Activated CD4-positive, alpha-beta T cell treated with anti-CD3 and anti-CD28 coated beads, Interleukin-2, amount 50 U/mL, for 16 hours (primary cell): ENCODE data around the gene CSRP2.

Experiments
- DNase-seq: peaks from one replicate; pipeline ENCODE4 v3.0.0-alpha.2; 2020

The CSRP2 gene

GRCh38 chr12:76890151-76891143 lies 11.6 kb upstream of the CSRP2 start:
- no peak for DNase-seq

DNA sequence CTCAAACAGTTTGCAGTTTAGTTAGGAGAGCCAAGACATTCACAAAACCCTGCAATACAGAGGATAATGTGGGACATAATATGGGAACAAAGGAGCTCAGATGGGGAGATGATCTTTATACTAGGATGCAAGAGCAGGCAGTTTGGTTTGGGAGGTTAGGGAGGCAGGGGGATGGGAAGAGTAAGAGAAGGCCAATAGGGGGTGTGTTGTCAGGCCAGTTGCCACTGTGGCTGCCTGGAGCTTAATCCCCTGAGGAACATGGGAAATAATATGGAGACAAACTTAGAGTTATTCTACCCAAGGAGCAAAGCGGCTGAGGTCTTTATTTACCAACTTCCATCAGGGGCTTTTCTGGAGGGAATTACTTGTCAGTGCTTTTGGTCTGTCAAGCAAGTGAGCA lies 10.0 kb upstream of the CSRP2 start:
- DNase-seq, result no peak

DNA sequence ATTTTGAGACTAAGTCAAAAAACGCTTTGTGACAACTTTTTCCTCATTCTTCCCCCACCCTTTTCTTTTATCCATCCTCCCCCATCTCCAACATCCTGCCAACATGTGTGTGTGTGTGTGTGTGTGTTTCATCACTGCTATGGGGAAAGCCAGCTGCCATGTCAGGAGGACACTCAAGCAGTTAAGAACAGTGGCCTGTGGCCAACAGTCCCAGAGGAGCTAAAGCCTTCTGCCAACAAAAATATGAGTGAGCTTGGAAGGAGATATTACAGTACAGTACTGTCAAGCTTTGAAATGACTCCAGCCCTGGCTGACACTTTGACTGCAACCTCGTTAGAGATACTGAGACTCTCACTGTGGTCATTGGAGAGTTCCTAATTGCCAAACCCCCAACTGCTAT lies 5.0 kb upstream of the CSRP2 start:
- no peak for DNase-seq

DNA sequence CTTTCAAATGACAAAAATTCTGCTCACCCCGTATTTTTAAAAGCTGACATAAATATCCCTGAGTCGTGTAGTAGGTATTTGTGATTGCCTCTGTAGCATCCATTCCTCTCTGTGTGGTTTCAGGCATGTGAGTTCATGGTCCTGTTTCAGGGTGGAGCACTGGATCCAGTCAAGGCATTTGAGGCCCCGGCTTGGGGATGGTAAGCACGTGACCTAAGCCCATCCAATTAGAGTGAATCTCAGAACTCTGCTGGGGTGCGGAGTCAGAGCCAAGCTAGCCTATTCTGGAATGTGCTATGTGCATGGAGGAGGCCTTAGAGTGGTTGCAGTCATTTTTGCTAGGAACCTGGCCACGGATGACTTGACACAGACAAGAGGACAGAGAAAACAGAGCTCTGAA lies 4.3 kb upstream of the CSRP2 start:
- no peak for DNase-seq

- no peak for DNase-seq
Measured at GRCh38 chr12:76882367-76882766, 3.5 kb upstream of the CSRP2 start.

DNA sequence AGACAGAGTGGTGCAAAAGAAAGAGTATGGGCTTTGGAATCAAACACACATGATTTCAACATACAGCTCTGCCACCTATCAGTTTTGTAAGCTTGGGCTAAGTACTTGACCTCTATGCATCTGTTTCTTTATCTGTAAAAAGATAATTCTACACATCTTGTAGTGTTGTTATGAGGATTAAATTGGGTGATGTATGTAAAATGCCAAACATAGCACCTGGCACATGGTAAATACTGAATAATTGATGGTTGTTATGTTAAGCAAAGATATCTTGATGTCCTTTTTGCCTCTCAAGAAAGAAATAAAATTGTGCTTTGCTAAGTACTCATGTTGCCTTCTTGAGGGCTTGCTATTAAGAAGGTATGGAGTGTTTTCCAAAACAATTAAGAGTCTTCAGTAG lies 2.3 kb upstream of the CSRP2 start:
- DNase-seq, result no peak

- no peak for DNase-seq
Measured at GRCh38 chr12:76880519-76881023, 1.8 kb upstream of the CSRP2 start.

DNA sequence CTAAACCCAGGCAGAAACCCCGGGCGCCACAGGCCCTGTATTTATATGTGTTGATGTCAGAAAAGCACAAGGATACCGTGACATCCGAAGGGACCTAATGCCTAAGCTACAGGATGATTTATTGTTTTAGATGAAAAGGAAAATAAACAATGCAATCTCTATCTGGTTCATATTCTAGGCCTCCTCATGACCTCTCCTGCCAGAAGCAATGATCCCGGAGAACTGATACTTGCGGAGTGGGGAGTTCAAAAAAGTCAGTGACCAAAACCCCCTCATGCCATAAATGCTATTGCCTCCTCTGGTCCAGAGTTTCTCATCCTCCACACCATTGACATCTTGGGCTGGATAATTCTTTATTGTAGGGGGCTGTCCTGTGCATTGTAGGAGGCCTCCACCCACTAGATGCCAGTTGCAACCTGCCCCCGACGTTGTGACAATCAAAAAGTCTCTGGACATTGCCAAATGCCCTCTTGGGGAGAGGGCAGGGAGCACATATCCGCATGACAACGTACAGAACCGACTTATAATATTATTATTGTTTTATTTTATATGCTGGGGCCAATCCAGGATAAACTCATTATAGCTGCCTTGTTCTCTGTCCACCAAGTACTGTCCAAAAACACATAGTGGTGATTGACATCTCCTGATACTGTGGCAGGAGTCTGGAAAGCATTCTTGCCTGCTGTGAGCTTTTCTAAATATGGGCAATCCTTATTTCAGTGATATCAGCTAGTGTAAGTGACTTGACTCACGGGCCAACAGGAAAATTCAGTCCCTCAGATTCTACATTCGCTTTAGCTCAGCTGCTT lies 1.1 kb upstream of the CSRP2 start:
- DNase-seq, result no peak

DNA sequence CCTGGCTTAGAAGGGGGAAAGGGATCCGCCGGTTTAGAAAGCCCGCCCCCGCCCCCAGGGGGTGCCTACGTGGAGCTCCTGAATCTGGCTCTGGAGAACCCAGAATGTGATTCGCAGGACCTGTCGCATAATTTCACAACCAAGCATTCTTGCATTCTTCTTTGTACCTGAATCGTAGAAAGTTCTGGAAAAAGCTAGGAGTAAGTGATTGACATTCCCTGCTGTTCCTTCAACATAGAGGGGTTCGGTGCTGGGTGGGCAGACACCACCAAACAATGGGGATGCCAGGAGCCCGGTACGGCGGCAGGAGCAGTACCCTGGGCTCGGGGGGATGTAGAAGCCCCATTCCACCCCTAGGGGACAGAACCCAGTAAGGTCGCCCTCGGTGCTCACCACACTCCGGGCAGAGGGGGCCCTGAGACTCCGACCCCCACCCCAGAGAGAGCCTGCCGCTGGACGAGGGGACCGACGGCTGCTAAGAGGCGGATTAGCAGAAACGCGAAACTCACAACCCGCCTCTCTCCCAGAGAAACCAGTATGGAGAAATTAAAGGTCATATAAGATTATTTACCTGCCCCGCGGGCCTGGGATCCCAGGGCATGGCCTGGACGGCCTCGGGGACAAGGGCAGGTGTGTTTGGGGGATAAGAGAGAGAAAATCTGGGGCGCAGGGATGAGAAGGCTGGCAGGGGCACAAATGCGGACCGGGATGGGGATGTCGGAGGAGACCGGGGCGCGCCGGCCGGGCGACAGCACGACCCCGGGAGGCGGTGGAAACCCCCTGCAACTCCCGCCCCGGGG lies 520 bp downstream of the CSRP2 start:
- no peak for DNase-seq

DNA sequence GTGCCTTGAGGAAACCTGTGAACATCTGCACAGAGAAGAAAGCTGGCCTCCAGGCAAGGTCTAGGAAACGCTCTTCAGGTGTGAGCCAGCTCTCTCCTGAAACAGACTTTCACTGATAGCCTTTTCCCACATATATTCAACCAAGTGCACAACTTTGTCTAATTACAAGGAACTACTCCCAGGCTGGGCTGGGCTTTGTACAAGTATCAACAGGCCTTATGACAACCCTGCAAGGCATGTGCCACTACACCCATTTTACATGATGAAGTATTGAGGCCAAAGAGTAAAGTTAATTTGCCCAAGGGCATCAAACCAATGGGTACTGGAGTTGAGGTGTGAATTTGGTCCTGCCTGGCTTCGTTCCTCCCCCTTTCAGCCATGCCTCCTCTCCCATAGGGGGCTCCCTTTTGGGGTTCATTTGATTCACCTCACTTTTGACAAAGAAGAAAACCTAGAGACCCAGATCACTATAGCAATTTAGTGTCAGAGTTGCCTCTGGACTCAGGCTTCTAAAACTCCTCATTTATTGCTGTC lies 2.1 kb downstream of the CSRP2 start:
- no peak for DNase-seq

DNA sequence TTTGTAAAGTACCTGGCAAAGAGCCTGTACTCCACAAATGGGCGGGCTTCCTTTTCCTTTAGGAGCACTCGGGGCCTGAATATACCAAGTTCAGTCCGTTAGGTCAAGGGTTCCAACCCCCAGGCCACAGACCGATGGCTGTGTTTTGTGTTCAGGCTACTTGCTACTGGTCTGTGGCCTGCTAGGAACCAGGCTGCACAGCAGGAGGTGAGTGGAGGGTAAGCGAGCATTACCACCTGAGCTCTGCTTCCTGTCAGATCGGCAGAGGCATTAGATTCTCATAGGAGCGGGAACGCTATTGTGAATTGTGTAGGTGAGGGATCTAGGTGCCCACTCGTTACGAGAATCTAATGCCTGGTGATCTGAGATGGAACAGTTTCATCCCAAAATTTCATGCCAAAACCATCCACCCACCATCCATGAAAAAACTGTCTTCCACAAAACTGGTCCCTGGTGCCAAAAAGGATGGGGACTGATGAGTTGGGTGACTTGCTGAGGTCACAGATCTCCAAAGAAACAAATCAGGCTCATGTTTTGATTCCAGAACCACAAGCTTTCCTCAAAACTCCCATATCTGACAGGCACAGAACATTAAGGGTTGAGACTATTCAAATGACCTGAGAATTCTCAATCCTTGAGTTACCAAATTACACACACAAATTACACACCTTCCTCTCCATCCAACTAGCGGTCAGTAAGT lies 4.2 kb downstream of the CSRP2 start:
- no peak for DNase-seq

DNA sequence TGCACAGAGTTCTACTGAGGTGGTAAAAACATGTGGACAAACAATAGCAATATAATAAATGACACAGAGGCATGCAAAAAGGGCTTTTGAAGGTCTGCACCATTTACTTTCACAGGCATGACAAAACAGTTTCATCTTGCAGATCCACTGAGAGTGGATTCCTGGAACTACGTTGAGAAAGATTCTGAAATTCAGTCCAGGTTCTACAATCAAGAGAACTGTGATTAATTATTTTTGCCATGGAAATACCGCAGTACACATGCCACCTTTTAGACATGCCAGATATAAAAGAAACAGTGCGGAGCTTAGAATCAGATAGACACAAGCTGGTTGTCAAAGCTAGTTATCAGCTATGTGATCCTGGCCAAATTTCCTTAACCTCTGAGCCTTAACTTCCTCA lies 4.8 kb downstream of the CSRP2 start:
- DNase-seq, result no peak

DNA sequence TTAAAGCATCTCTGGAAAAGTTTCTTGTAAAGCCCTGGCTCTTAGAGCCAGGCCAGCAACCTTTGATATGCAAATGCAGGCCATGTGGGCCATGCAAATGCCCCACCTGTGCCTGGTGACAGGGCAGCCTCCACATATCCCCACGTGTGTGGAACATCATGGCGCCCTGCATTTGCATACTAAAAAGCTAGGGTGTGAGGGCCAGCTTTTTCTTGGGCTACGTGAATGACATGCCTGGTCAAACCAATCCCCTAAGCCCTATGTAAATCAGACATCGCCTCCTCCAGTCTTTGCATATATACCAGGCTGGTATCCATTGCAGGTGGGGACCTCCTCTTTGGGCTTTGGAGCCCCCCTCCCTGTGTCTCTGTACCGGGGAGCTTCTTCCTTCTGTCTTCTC lies 6.4 kb downstream of the CSRP2 start:
- DNase-seq, result no peak

GRCh38 chr12:76871742-76872141 lies 7.1 kb downstream of the CSRP2 start:
- DNase-seq, result no peak

DNA sequence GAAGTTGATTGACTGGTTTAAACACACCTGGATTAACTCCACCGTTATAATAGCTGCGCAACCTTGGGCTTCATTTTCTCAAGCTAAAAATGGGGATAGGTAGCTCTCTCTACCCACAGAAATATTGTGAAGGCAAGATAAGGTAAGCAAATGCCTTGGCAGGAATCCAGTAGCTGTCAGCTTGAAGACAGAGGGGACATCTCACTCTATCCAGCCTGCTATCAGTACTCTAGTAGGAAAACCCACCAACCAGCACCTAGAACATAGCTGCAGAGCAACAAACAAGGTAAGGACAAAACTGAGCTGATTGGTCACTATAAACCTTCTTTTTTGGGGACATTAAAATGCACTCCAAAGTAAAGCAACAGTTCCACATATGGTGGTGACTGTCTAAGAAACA lies 7.7 kb downstream of the CSRP2 start:
- no peak for DNase-seq

DNA sequence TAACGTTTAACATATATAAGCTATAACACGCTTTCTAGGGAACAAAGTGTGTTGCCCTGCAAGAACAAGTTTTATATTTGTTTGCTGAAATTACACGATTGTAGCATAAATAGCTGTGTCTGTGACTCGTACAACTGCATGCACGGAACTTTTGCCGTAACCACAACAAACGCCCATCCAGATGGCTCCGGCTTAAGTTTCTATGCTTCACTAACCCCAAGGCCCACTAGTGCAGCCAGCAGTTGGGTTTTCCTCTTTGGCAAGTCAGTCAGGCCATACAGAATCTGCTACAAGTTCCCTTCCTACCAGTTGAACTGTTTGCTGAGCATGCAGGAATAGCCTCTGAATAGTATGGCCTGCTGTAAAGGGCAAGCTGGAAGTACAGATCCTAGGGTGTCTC lies 12.1 kb downstream of the CSRP2 start:
- DNase-seq, result no peak

- no peak for DNase-seq
Measured at GRCh38 chr12:76866151-76866567, 12.7 kb downstream of the CSRP2 start.

- no peak for DNase-seq
Measured at GRCh38 chr12:76864791-76865400, 13.9 kb downstream of the CSRP2 start.

- no peak for DNase-seq
Measured at GRCh38 chr12:76863837-76864236, 15.0 kb downstream of the CSRP2 start.

- DNase-seq, result no peak
Measured at GRCh38 chr12:76863005-76863670, 15.7 kb downstream of the CSRP2 start.

- DNase-seq, result no peak
Measured at GRCh38 chr12:76860256-76860655, 18.6 kb downstream of the CSRP2 start.
